Smooth muscle cell (in vitro differentiated cells): ENCODE measurements around the gene CIC. TPM values are rescaled to one million over a fixed set of nuclear protein-coding genes. Genes with fewer than 3 reads are reported as not detected.

ENCODE experiments used
- DNase-seq: peaks from one replicate; lab custom pipeline; 2025; ENCODE audit not compliant: unreplicated experiment; lab: John Stamatoyannopoulos, UW
- H2AFZ ChIP-seq: fragments of 200-600 bp; sonication (generic); 2 replicates; pipeline ENCODE4 v1.6.0; 2016; ENCODE audit warnings: antibody characterized with exemption, low read depth, mild to moderate bottlenecking
- H3F3A ChIP-seq: fragments of 200-600 bp; sonication (generic); 2 replicates; pipeline ENCODE4 v1.6.0; 2017; ENCODE audit warnings: antibody characterized with exemption, low read depth
- H3K27ac ChIP-seq: fragments of 200-600 bp; sonication (generic); 2 replicates; pipeline ENCODE4 v1.5.1; 2016; ENCODE audit warnings: low read depth, mild to moderate bottlenecking
- H3K27me3 ChIP-seq: fragments of 200-600 bp; sonication (generic); 2 replicates; pipeline ENCODE4 v1.6.1; 2016; ENCODE audit warnings: low read depth, mild to moderate bottlenecking
- H3K36me3 ChIP-seq: fragments of 200-600 bp; sonication (generic); 2 replicates; pipeline ENCODE4 v1.5.1; 2016; ENCODE audit warnings: low read depth
- H3K4me1 ChIP-seq: fragments of 200-600 bp; sonication (generic); 2 replicates; pipeline ENCODE4 v1.5.1; 2016; ENCODE audit warnings: low read depth
- H3K4me2 ChIP-seq: fragments of 200-600 bp; sonication (generic); 2 replicates; pipeline ENCODE4 v1.6.0; 2016; ENCODE audit warnings: mild to moderate bottlenecking
- H3K4me3 ChIP-seq: fragments of 200-600 bp; sonication (generic); 2 replicates; pipeline ENCODE4 v1.5.1; 2016; ENCODE audit warnings: mild to moderate bottlenecking
- H3K79me2 ChIP-seq: fragments of 200-600 bp; sonication (generic); 2 replicates; pipeline ENCODE4 v1.6.0; 2016; ENCODE audit warnings: low read depth, mild to moderate bottlenecking
- H3K9ac ChIP-seq: fragments of 200-600 bp; sonication (generic); 2 replicates; pipeline ENCODE4 v1.6.0; 2016; ENCODE audit warnings: low read depth
- H3K9me3 ChIP-seq: fragments of 200-600 bp; sonication (generic); replicated peaks from 2 replicates; pipeline ENCODE4 v1.5.1; 2016; ENCODE audit warnings: low read depth
- H4K20me1 ChIP-seq: fragments of 200-600 bp; sonication (generic); 2 replicates; pipeline ENCODE4 v1.6.0; 2016; ENCODE audit warnings: low read depth
- CTCF ChIP-seq: fragments of 200-600 bp; sonication (generic); IDR thresholded peaks from 2 replicates; pipeline ENCODE4 v1.5.1; 2017; ENCODE audit warnings: borderline replicate concordance, mild to moderate bottlenecking, antibody characterized with exemption; ENCODE audit not compliant: insufficient read depth, poor library complexity, severe bottlenecking
- WGBS: methylation state at CpG from one replicate; pipeline ENCODE4 v1.1.7; 2016; ENCODE audit warnings: low lambda C conversion rate; 5-methylcytosine and 5-hydroxymethylcytosine counted together
- polyA plus RNA-seq: library from polyadenylated mRNA; unstranded; fragments of >200 nt; fragmentation: Nextera tagmentation; extraction: Ambion mirVana; gene quantifications from 2 replicates; pipeline ENCODE4 v1.2.1, GENCODE V29; 2016
- total RNA-seq: library from RNA; depleted of rRNA; stranded (reverse); fragments of >200 nt; gene quantifications from 2 replicates; pipeline ENCODE4 v1.2.3, GENCODE V29; 2014

CIC gene
- total and polyA plus RNA-seq, 2 experiments from 2014 or later = 12.6 to 18.4 TPM

DNA sequence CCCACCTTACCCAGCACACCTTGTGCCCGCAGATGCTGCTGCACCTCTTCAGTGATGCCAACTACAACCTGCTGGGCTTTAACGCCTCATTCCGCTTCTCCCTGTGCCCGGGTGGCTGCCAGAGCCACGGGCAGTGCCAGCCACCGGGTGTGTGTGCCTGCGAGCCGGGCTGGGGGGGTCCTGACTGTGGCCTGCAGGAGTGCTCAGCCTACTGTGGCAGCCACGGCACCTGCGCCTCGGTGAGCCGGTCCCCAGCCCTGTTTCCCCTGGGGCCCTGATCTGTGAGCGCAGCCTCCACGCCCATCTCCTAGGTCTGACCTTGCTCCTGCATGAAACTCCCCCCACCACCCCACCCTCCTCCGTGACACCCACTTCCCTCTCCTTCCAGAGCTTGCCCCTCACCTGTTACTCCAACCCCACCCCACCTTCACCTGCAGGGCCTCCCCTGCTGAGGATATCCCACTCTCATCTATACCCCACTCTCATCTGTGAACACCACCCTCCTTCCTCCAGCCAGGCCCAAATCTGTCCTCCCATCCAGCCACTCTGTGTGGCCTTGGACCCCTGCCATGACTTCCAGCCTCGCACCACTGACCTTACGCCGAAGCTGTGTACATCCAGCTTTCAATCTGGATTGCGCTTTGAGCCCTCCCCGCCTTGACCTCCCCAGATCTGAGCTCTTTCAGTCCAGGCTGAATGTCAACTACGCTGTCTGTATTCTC lies 65.1 kb downstream of the CIC start:
- H4K20me1 ChIP-seq = peaks cover 32% of the 10 kb centered on the region
- WGBS = 96% methylated on average over 19 of the region's 21 CpGs
- H3K36me3 ChIP-seq = no peaks in the 10 kb centered on the region
- H3K9ac ChIP-seq = no peak overlapping the region
- no peaks in the 10 kb centered on the region for H3K4me1 ChIP-seq
- H3K27ac ChIP-seq = no peak overlapping the region
- H3K79me2 ChIP-seq = peaks cover 14% of the 10 kb centered on the region
- no peak for DNase-seq
- no peaks in the 10 kb centered on the region for H3F3A ChIP-seq
- no peaks in the 10 kb centered on the region for H3K27me3 ChIP-seq
- no peaks in the 10 kb centered on the region for H3K9me3 ChIP-seq
- no peak overlapping the region for H2AFZ ChIP-seq
- no peak for TF ChIP-seq CTCF
- no peak overlapping the region for H3K4me2 ChIP-seq
- no peak overlapping the region for H3K4me3 ChIP-seq

- no peak for DNase-seq
- no peak overlapping the region for H3K27ac ChIP-seq
These were observed 65.8 kb downstream of the CIC start for GRCh38 chr19:42334697-42335373.

GRCh38 chr19:42335374-42335936 lies 66.4 kb downstream of the CIC start:
- H3K27ac ChIP-seq = no peak overlapping the region
- no peak overlapping the region for H3K4me3 ChIP-seq
- WGBS = 94% methylated on average over 7 of the region's 7 CpGs
- no peaks in the 10 kb centered on the region for H3F3A ChIP-seq
- no peaks in the 10 kb centered on the region for H3K4me1 ChIP-seq
- H4K20me1 ChIP-seq = peaks cover 20% of the 10 kb centered on the region
- DNase-seq = no peak
- peaks cover 5% of the 10 kb centered on the region for H3K79me2 ChIP-seq
- H2AFZ ChIP-seq = no peak overlapping the region
- H3K36me3 ChIP-seq = no peaks in the 10 kb centered on the region
- H3K9ac ChIP-seq = no peak overlapping the region
- no peak overlapping the region for H3K4me2 ChIP-seq
- H3K27me3 ChIP-seq = no peaks in the 10 kb centered on the region
- TF ChIP-seq CTCF = no peak
- no peaks in the 10 kb centered on the region for H3K9me3 ChIP-seq

More at GRCh38 chr19:42334697-42335373, 65.8 kb downstream of the CIC start:
- no peaks in the 10 kb centered on the region for H3K36me3 ChIP-seq
- no peak overlapping the region for H3K9ac ChIP-seq
- H3K4me2 ChIP-seq = no peak overlapping the region
- WGBS = 90% methylated on average over 13 of the region's 13 CpGs
- no peaks in the 10 kb centered on the region for H3K4me1 ChIP-seq
- no peak for TF ChIP-seq CTCF
- no peak overlapping the region for H2AFZ ChIP-seq
- peaks cover 10% of the 10 kb centered on the region for H3K79me2 ChIP-seq
- H3K4me3 ChIP-seq = no peak overlapping the region
- peaks cover 26% of the 10 kb centered on the region for H4K20me1 ChIP-seq
- no peaks in the 10 kb centered on the region for H3F3A ChIP-seq
- H3K27me3 ChIP-seq = no peaks in the 10 kb centered on the region
- H3K9me3 ChIP-seq = no peaks in the 10 kb centered on the region
